Karpas-422 (cell line): ENCODE measurements around the gene APMAP. TPM values are rescaled to one million over a fixed set of nuclear protein-coding genes. Genes with fewer than 3 reads are reported as not detected.

Experiments used
- DNase-seq: peaks from one replicate; pipeline ENCODE4 v3.0.0-alpha.2; 2015
- H2AFZ ChIP-seq: fragments of 200-600 bp; sonication (generic); 2 replicates; pipeline ENCODE4 v1.6.1; 2014; ENCODE audit warnings: antibody characterized with exemption, low read length, mixed read lengths
- H3K27ac ChIP-seq: fragments of 200-600 bp; sonication (generic); 2 replicates; pipeline ENCODE4 v1.5.1; 2014; ENCODE audit warnings: mild to moderate bottlenecking, low read length, moderate library complexity
- H3K27me3 ChIP-seq: fragments of 200-600 bp; sonication (generic); 2 replicates; pipeline ENCODE4 v1.6.1; 2014; ENCODE audit warnings: low read length, mixed read lengths
- H3K36me3 ChIP-seq: fragments of 200-600 bp; sonication (generic); 2 replicates; pipeline ENCODE4 v1.6.1; 2014; ENCODE audit warnings: low read length, mixed read lengths; ENCODE audit not compliant: insufficient read depth
- H3K4me1 ChIP-seq: fragments of 200-600 bp; sonication (generic); 2 replicates; pipeline ENCODE4 v1.6.1; 2014; ENCODE audit warnings: mild to moderate bottlenecking, low read length, mixed read lengths
- H3K4me2 ChIP-seq: fragments of 200-600 bp; sonication (generic); 2 replicates; pipeline ENCODE4 v1.6.1; 2014; ENCODE audit warnings: low read length, low read depth, mild to moderate bottlenecking; ENCODE audit not compliant: poor library complexity, severe bottlenecking
- H3K4me3 ChIP-seq: fragments of 200-600 bp; sonication (generic); 2 replicates; pipeline ENCODE4 v1.5.1; 2014; ENCODE audit warnings: mild to moderate bottlenecking, antibody characterized with exemption, low read length, mixed read lengths
- H3K79me2 ChIP-seq: fragments of 200-600 bp; sonication (generic); 2 replicates; pipeline ENCODE4 v1.6.1; 2014; ENCODE audit warnings: mild to moderate bottlenecking, low read length, mixed read lengths
- H3K9ac ChIP-seq: fragments of 200-600 bp; sonication (generic); 2 replicates; pipeline ENCODE4 v1.6.0; 2014; ENCODE audit warnings: low read length
- H3K9me2 ChIP-seq: fragments of 200-600 bp; sonication (generic), shearing (Covaris generic); replicated peaks from 2 replicates; pipeline ENCODE4 v1.6.0; 2014; ENCODE audit warnings: mild to moderate bottlenecking, low read length, moderate library complexity; ENCODE audit not compliant: insufficient read depth
- H3K9me3 ChIP-seq: fragments of 300-700, 200-600 bp; sonication (generic); 2 replicates; pipeline ENCODE4 v1.6.1; 2014; ENCODE audit warnings: low read length, mixed read lengths
- H4K20me1 ChIP-seq: fragments of 200-600 bp; sonication (generic); 2 replicates; pipeline ENCODE4 v1.6.1; 2014; ENCODE audit warnings: mild to moderate bottlenecking, antibody characterized with exemption, low read length, low read depth; ENCODE audit not compliant: insufficient read depth
- total RNA-seq: library from RNA; depleted of rRNA; stranded (reverse); fragments of >200 nt; shearing (Covaris generic); gene quantifications from 2 replicates; pipeline ENCODE4 v1.2.3, GENCODE V29; 2014; ENCODE audit warnings: low replicate concordance; rRNA removed

The APMAP gene
- total RNA-seq, result 35.6 and 41.5 TPM in 2 replicates

GRCh38 chr20:24992487-24993205 lies at the start of gene APMAP:
Gene APMAP, minus strand, starts transcription at chr20:24992751. Its CDS starts 63 bp downstream, at chr20:24992688.
- Histone ChIP-seq H3K4me2 (peak within 1 kb of the TSS; percentile 92), H3K4me3 (peak within 1 kb of the TSS; percentile 95)

GRCh38 chr20:25041813-25042530 lies 49.4 kb upstream of the APMAP start:
- Histone ChIP-seq H3K4me2 (no peak overlapping the region), H2AFZ (no peak overlapping the region), H3K4me1 (peaks cover 28% of the 10 kb centered on the region), H3K4me3 (no peak overlapping the region), H3K27ac (no peak overlapping the region), H3K9me2 (no peaks in the 10 kb centered on the region), H3K79me2 (no peaks in the 10 kb centered on the region), H3K27me3 (no peaks in the 10 kb centered on the region), H3K9me3 (no peaks in the 10 kb centered on the region), H3K9ac (no peak overlapping the region), H3K36me3 (no peaks in the 10 kb centered on the region), H4K20me1 (no peaks in the 10 kb centered on the region)
- no peak for DNase-seq

More at GRCh38 chr20:24992487-24993205, at the start of gene APMAP:
- Histone ChIP-seq H4K20me1 (peaks cover 6% of the 10 kb centered on the region), H3K27ac (peak within 1 kb of the TSS; percentile 75), H3K4me1 (peaks cover 60% of the 10 kb centered on the region), H3K9ac (peak within 1 kb of the TSS; percentile 83), H3K36me3 (no peaks in the 10 kb centered on the region), H2AFZ (peak within 1 kb of the TSS; percentile 80), H3K79me2 (peaks cover 49% of the 10 kb centered on the region), H3K9me3 (no peaks in the 10 kb centered on the region), H3K27me3 (no peaks in the 10 kb centered on the region), H3K9me2 (no peaks in the 10 kb centered on the region)
- DNase-seq, result peak; percentile 99

GRCh38 chr20:25040438-25040831 lies 47.9 kb upstream of the APMAP start:
- H3K4me1 ChIP-seq, result peaks cover 38% of the 10 kb centered on the region
- H3K9me3 ChIP-seq, result no peaks in the 10 kb centered on the region
- H3K27me3 ChIP-seq, result no peaks in the 10 kb centered on the region
- H2AFZ ChIP-seq, result no peak overlapping the region
- H3K79me2 ChIP-seq, result no peaks in the 10 kb centered on the region
- no peak overlapping the region for H3K4me2 ChIP-seq
- H3K27ac ChIP-seq, result no peak overlapping the region
- DNase-seq, result no peak
- H3K9me2 ChIP-seq, result no peaks in the 10 kb centered on the region
- H3K36me3 ChIP-seq, result no peaks in the 10 kb centered on the region
- no peak overlapping the region for H3K4me3 ChIP-seq
- H3K9ac ChIP-seq, result no peak overlapping the region
- H4K20me1 ChIP-seq, result no peaks in the 10 kb centered on the region

- H4K20me1 ChIP-seq, result no peaks in the 10 kb centered on the region
- H3K9me2 ChIP-seq, result no peaks in the 10 kb centered on the region
- no peak overlapping the region for H2AFZ ChIP-seq
- no peak for DNase-seq
- no peaks in the 10 kb centered on the region for H3K9me3 ChIP-seq
- H3K4me2 ChIP-seq, result no peak overlapping the region
- no peaks in the 10 kb centered on the region for H3K36me3 ChIP-seq
- no peak overlapping the region for H3K9ac ChIP-seq
- H3K27ac ChIP-seq, result no peak overlapping the region
- H3K79me2 ChIP-seq, result no peaks in the 10 kb centered on the region
- no peaks in the 10 kb centered on the region for H3K27me3 ChIP-seq
- peaks cover 38% of the 10 kb centered on the region for H3K4me1 ChIP-seq
- H3K4me3 ChIP-seq, result no peak overlapping the region
Observed at GRCh38 chr20:25039697-25040437, 47.3 kb upstream of the APMAP start.

GRCh38 chr20:25038591-25039015 lies 46.1 kb upstream of the APMAP start:
- Histone ChIP-seq H3K9me3 (no peaks in the 10 kb centered on the region), H2AFZ (no peak overlapping the region), H3K27me3 (no peaks in the 10 kb centered on the region), H4K20me1 (no peaks in the 10 kb centered on the region), H3K79me2 (no peaks in the 10 kb centered on the region), H3K36me3 (no peaks in the 10 kb centered on the region), H3K4me1 (peaks cover 34% of the 10 kb centered on the region), H3K27ac (no peak overlapping the region), H3K4me3 (no peak overlapping the region), H3K9me2 (no peaks in the 10 kb centered on the region), H3K9ac (no peak overlapping the region), H3K4me2 (no peak overlapping the region)
- DNase-seq, result no peak

GRCh38 chr20:25038103-25038410 lies 45.5 kb upstream of the APMAP start:
- no peaks in the 10 kb centered on the region for H3K9me3 ChIP-seq
- peaks cover 30% of the 10 kb centered on the region for H3K4me1 ChIP-seq
- no peaks in the 10 kb centered on the region for H3K9me2 ChIP-seq
- no peaks in the 10 kb centered on the region for H3K36me3 ChIP-seq
- no peak overlapping the region for H3K4me3 ChIP-seq
- no peak overlapping the region for H2AFZ ChIP-seq
- no peak overlapping the region for H3K9ac ChIP-seq
- no peaks in the 10 kb centered on the region for H3K79me2 ChIP-seq
- H4K20me1 ChIP-seq, result no peaks in the 10 kb centered on the region
- no peak overlapping the region for H3K4me2 ChIP-seq
- no peak overlapping the region for H3K27ac ChIP-seq
- DNase-seq, result no peak
- H3K27me3 ChIP-seq, result no peaks in the 10 kb centered on the region

- Histone ChIP-seq H3K36me3 (no peaks in the 10 kb centered on the region), H3K9me3 (no peaks in the 10 kb centered on the region), H3K27me3 (no peaks in the 10 kb centered on the region), H3K4me1 (peaks cover 25% of the 10 kb centered on the region), H3K4me3 (no peak overlapping the region), H4K20me1 (no peaks in the 10 kb centered on the region), H3K27ac (no peak overlapping the region), H2AFZ (no peak overlapping the region), H3K79me2 (no peaks in the 10 kb centered on the region), H3K9me2 (no peaks in the 10 kb centered on the region), H3K9ac (no peak overlapping the region), H3K4me2 (no peak overlapping the region)
- DNase-seq, result no peak
Observed at GRCh38 chr20:25037288-25038102, 44.9 kb upstream of the APMAP start.
